Measurements from ENCODE around the gene DYNLT5. TPM values are rescaled to one million over a fixed set of nuclear protein-coding genes. Genes with fewer than 3 reads are reported as not detected.
"Not testable (repeated sequence)": the region's sequence is repeated elsewhere in the genome, so short reads cannot be mapped to it uniquely, and the experiment has no call there.

The DYNLT5 gene
- total and polyA plus RNA-seq, 4 donors, result 0.55 to 3.1 (median 1.5) TPM

GRCh38 chr1:66777831-66778230 is 25.6 kb downstream of the DYNLT5 start (continued):
- no peak for TF ChIP-seq FOXA2 (IDR thresholded peaks at IDR 0.05)

- 93% methylated on average over 4 of the region's 4 CpGs for WGBS
- TF ChIP-seq HNF4A (conservative IDR thresholded peaks at IDR 0.05) (no peak), TAF1 (conservative IDR thresholded peaks at IDR 0.05) (no peak), GABPA (IDR thresholded peaks at IDR 0.05 in 1 of 2, conservative IDR thresholded peaks at IDR 0.05 in 1 of 2) (no peak), EGR1 (IDR thresholded peaks at IDR 0.05; ENCODE audit: low read depth in 2 of 2) (no peak), MAX (IDR thresholded peaks at IDR 0.05) (no peak), YY1 (IDR thresholded peaks at IDR 0.05) (no peak), ZBTB33 (IDR thresholded peaks at IDR 0.05) (no peak), ATF3 (IDR thresholded peaks at IDR 0.05) (no peak), NR2F2 (IDR thresholded peaks at IDR 0.05) (no peak), JUND (IDR thresholded peaks at IDR 0.05) (no peak), SP1 (IDR thresholded peaks at IDR 0.05) (no peak)
- DNase-seq (ENCODE audit: low spot score), result no peak
- Histone ChIP-seq H3K27me3 (ENCODE audit: control insufficient read depth in 4 of 4, insufficient read depth in 4 of 4, low read length in 3 of 4) (no peaks in the 10 kb centered on the region), H3K4me3 (ENCODE audit: low read depth in 1 of 3, low read length in 3 of 3) (no peak overlapping the region), H3K36me3 (ENCODE audit: control insufficient read depth in 4 of 4, insufficient read depth in 3 of 4, low read depth in 1 of 4, low read length in 3 of 4) (peaks cover 0 to 12% (median 0%) of the 10 kb centered on the region in 4 donors), H3K4me1 (ENCODE audit: control insufficient read depth in 4 of 4, insufficient read depth in 4 of 4, low read length in 3 of 4) (no peaks in the 10 kb centered on the region), H3K9me3 (ENCODE audit: control insufficient read depth in 4 of 4, low read length in 3 of 4) (no peaks in the 10 kb centered on the region), H3K27ac (ENCODE audit: low read depth in 1 of 2, low read length in 2 of 2) (no peak overlapping the region), H3K9ac (ENCODE audit: low read depth in 1 of 2, low read length in 2 of 2) (no peak overlapping the region)
Measured at GRCh38 chr1:66778266-66778665, 26.0 kb downstream of the DYNLT5 start.

- Histone ChIP-seq H3K4me3 (ENCODE audit: low read depth in 1 of 3, low read length in 3 of 3) (peak overlapping the region in 1 of 3 donors; percentile 23), H3K27me3 (ENCODE audit: control insufficient read depth in 4 of 4, insufficient read depth in 4 of 4, low read length in 3 of 4) (no peaks in the 10 kb centered on the region), H3K27ac (ENCODE audit: low read depth in 1 of 2, low read length in 2 of 2) (no peak overlapping the region), H3K9ac (ENCODE audit: low read depth in 1 of 2, low read length in 2 of 2) (no peak overlapping the region), H3K4me1 (ENCODE audit: control insufficient read depth in 4 of 4, insufficient read depth in 4 of 4, low read length in 3 of 4) (no peaks in the 10 kb centered on the region), H3K36me3 (ENCODE audit: control insufficient read depth in 4 of 4, insufficient read depth in 3 of 4, low read depth in 1 of 4, low read length in 3 of 4) (peaks cover 0 to 6% (median 0%) of the 10 kb centered on the region in 4 donors), H3K9me3 (ENCODE audit: control insufficient read depth in 4 of 4, low read length in 3 of 4) (no peaks in the 10 kb centered on the region)
- no peak for TF ChIP-seq FOXA2 (IDR thresholded peaks at IDR 0.05)
- no peak for TF ChIP-seq MAX (IDR thresholded peaks at IDR 0.05)
- WGBS, result 93% methylated on average over 4 of the region's 4 CpGs
- DNase-seq (ENCODE audit: low spot score), result no peak
Measured at GRCh38 chr1:66778969-66779368, 26.7 kb downstream of the DYNLT5 start.

GRCh38 chr1:66779475-66780078 is 27.3 kb downstream of the DYNLT5 start:
- DNase-seq (ENCODE audit: low spot score), result no peak
- TF ChIP-seq NR2F2 (IDR thresholded peaks at IDR 0.05) (no peak), JUND (IDR thresholded peaks at IDR 0.05) (no peak), CTCF (IDR thresholded peaks at IDR 0.05; ENCODE audit: low read depth, low read length, missing input control) (no peak), SP1 (IDR thresholded peaks at IDR 0.05) (no peak), FOXA2 (IDR thresholded peaks at IDR 0.05) (no peak), ZBTB33 (IDR thresholded peaks at IDR 0.05) (no peak)
- no peak overlapping the region for H3K9ac ChIP-seq (ENCODE audit: low read depth in 1 of 2, low read length in 2 of 2)
- no peaks in the 10 kb centered on the region for H3K27me3 ChIP-seq (ENCODE audit: control insufficient read depth in 4 of 4, insufficient read depth in 4 of 4, low read length in 3 of 4)
- H3K4me3 ChIP-seq (ENCODE audit: low read depth in 1 of 3, low read length in 3 of 3), result no peak overlapping the region
- H3K4me1 ChIP-seq (ENCODE audit: control insufficient read depth in 4 of 4, insufficient read depth in 4 of 4, low read length in 3 of 4), result no peaks in the 10 kb centered on the region
- WGBS, result 88% methylated on average over 2 of the region's 2 CpGs
- H3K9me3 ChIP-seq (ENCODE audit: control insufficient read depth in 4 of 4, low read length in 3 of 4), result no peaks in the 10 kb centered on the region
- peaks cover 0 to 6% (median 0%) of the 10 kb centered on the region in 4 donors for H3K36me3 ChIP-seq (ENCODE audit: control insufficient read depth in 4 of 4, insufficient read depth in 3 of 4, low read depth in 1 of 4, low read length in 3 of 4)
- no peak overlapping the region for H3K27ac ChIP-seq (ENCODE audit: low read depth in 1 of 2, low read length in 2 of 2)

GRCh38 chr1:66785800-66786199 is 33.5 kb downstream of the DYNLT5 start:
- not testable (repeated sequence) for H3K27ac ChIP-seq (ENCODE audit: low read depth in 1 of 2, low read length in 2 of 2); H3K27me3 ChIP-seq (ENCODE audit: control insufficient read depth in 4 of 4, insufficient read depth in 4 of 4, low read length in 3 of 4); H3K9me3 ChIP-seq (ENCODE audit: control insufficient read depth in 4 of 4, low read length in 3 of 4); DNase-seq (ENCODE audit: low spot score); H3K9ac ChIP-seq (ENCODE audit: low read depth in 1 of 2, low read length in 2 of 2); H3K4me1 ChIP-seq (ENCODE audit: control insufficient read depth in 4 of 4, insufficient read depth in 4 of 4, low read length in 3 of 4); H3K36me3 ChIP-seq (ENCODE audit: control insufficient read depth in 4 of 4, insufficient read depth in 3 of 4, low read depth in 1 of 4, low read length in 3 of 4); H3K4me3 ChIP-seq (ENCODE audit: low read depth in 1 of 3, low read length in 3 of 3)
- WGBS, result no CpG with 5 or more reads among the region's 2 CpGs

Measured in liver (tissue), 9 donors.